CD4-positive, CD25-positive, alpha-beta regulatory T cell (primary cell): ENCODE data around the gene NOBOX. TPM values are rescaled to one million over a fixed set of nuclear protein-coding genes. Genes with fewer than 3 reads are reported as not detected.
A peak's percentile ranks its signal among the peaks of the same experiment; 100 is the strongest.

Experiments used
- ATAC-seq, 2 donors: fragments of 150-1000 bp; cut with Tn5 transposase; one replicate each; pipeline ENCODE4 v1.10.0; 2021; ENCODE audit warnings: low read depth in 2 of 2, moderate number of reproducible peaks in 2 of 2, moderate library complexity in 1 of 2
- DNase-seq, 3 donors: peaks; one replicate each; pipeline versions ENCODE4 v3.0.0 to v3.0.0-alpha.2; 2012 to 2022; ENCODE audit warnings: mixed read lengths in 1 of 3
- H3K27ac ChIP-seq: one replicate; pipeline ENCODE4 v1.7.0; 2013; ENCODE audit warnings: mild to moderate bottlenecking, low read length; ENCODE audit not compliant: insufficient read depth, poor library complexity, severe bottlenecking
- H3K27me3 ChIP-seq: one replicate; pipeline ENCODE4 v1.7.0; 2013; ENCODE audit warnings: low read length; ENCODE audit not compliant: control insufficient read depth, insufficient read depth
- H3K36me3 ChIP-seq: one replicate; pipeline ENCODE4 v1.7.0; 2013; ENCODE audit warnings: mild to moderate bottlenecking, low read length, moderate library complexity; ENCODE audit not compliant: control insufficient read depth, insufficient read depth
- H3K4me1 ChIP-seq: 2 replicates; pipeline ENCODE4 v1.7.0; 2013; ENCODE audit warnings: mild to moderate bottlenecking, low read length; ENCODE audit not compliant: insufficient read depth, control insufficient read depth, poor library complexity, severe bottlenecking
- H3K4me3 ChIP-seq: one replicate; pipeline ENCODE4 v1.7.0; 2013; ENCODE audit warnings: low read depth, mild to moderate bottlenecking, low read length, moderate library complexity
- H3K9me3 ChIP-seq, 2 experiments: 1 replicate in 1 of 2; 2 replicates in 1 of 2; pipeline ENCODE4 v1.7.0; 2013; ENCODE audit warnings: low read length in 2 of 2, mild to moderate bottlenecking in 1 of 2, moderate library complexity in 1 of 2; ENCODE audit not compliant: control insufficient read depth in 2 of 2
- H3K27ac Mint-ChIP-seq, 3 donors: one replicate each; pipeline ENCODE4 v1.8.0; 2020 to 2022; ENCODE audit warnings: mild to moderate bottlenecking in 3 of 3, mixed read lengths in 3 of 3, moderate library complexity in 2 of 3
- H3K27me3 Mint-ChIP-seq: one replicate; pipeline ENCODE4 v1.8.0; 2022; ENCODE audit warnings: mild to moderate bottlenecking, mixed read lengths
- H3K36me3 Mint-ChIP-seq: one replicate; pipeline ENCODE4 v1.8.0; 2020; ENCODE audit warnings: mixed read lengths
- H3K4me1 Mint-ChIP-seq, 4 donors: one replicate each; pipeline ENCODE4 v1.8.0; 2020 to 2022; ENCODE audit warnings: mixed read lengths in 4 of 4, mild to moderate bottlenecking in 1 of 4
- H3K4me3 Mint-ChIP-seq, 4 donors: one replicate each; pipeline ENCODE4 v1.8.0; 2020 to 2022; ENCODE audit warnings: mild to moderate bottlenecking in 4 of 4, mixed read lengths in 4 of 4, moderate library complexity in 3 of 4
- H3K9me3 Mint-ChIP-seq, 7 donors: one replicate each; pipeline ENCODE4 v1.8.0; 2020 to 2022; ENCODE audit warnings: mixed read lengths in 7 of 7, mild to moderate bottlenecking in 3 of 7, moderate library complexity in 2 of 7
- polyA plus RNA-seq, 4 donors: library from polyadenylated mRNA; unstranded; fragments of 300-500 nt; fragmentation: Illumina TruSeq; gene quantifications; one replicate each; pipeline ENCODE4 v1.2.3, GENCODE V29; 2021
- total RNA-seq: library from RNA; stranded (reverse); gene quantifications from one replicate; pipeline ENCODE4 v1.2.3, GENCODE V29; 2022

NOBOX gene
- total RNA-seq (not detected), polyA plus RNA-seq (not detected)

GRCh38 chr7:144403649-144404061 is at the start of gene NOBOX:
Gene NOBOX (minus strand): TSS chr7:144403693.
- H3K9me3 ChIP-seq, result no peaks in the 10 kb centered on the region
- H3K4me1 ChIP-seq, result no peaks in the 10 kb centered on the region
- no peak within 1 kb of the TSS for H3K27ac ChIP-seq
- Mint-ChIP-seq H3K36me3 (no peaks in the 10 kb centered on the region), H3K27ac (no peak within 1 kb of the TSS), H3K4me1 (peaks cover 0 to 2% (median 0%) of the 10 kb centered on the region in 4 donors), H3K4me3 (no peak within 1 kb of the TSS), H3K27me3 (peaks cover 15% of the 10 kb centered on the region), H3K9me3 (no peaks in the 10 kb centered on the region)
- no peak within 1 kb of the TSS for H3K4me3 ChIP-seq
- DNase-seq (no peak), ATAC-seq (no peak)
- no peaks in the 10 kb centered on the region for H3K27me3 ChIP-seq
- H3K36me3 ChIP-seq, result no peaks in the 10 kb centered on the region

- no peak for DNase-seq
- H3K4me3 ChIP-seq, result no peak overlapping the region
- peaks cover 20% of the 10 kb centered on the region for H3K36me3 ChIP-seq
- Mint-ChIP-seq H3K36me3 (peaks cover 35% of the 10 kb centered on the region), H3K27me3 (no peaks in the 10 kb centered on the region), H3K9me3 (peaks cover 4 to 24% (median 8%) of the 10 kb centered on the region in 7 donors), H3K4me1 (no peaks in the 10 kb centered on the region), H3K4me3 (no peak overlapping the region), H3K27ac (no peak overlapping the region)
- H3K4me1 ChIP-seq, result no peaks in the 10 kb centered on the region
- peaks cover 17 to 27% of the 10 kb centered on the region in 2 experiments for H3K9me3 ChIP-seq
- H3K27ac ChIP-seq, result no peak overlapping the region
- no peak for ATAC-seq
- no peaks in the 10 kb centered on the region for H3K27me3 ChIP-seq
These were observed 48.6 kb upstream of the NOBOX start for GRCh38 chr7:144452064-144452463.

GRCh38 chr7:144445590-144445989 is 42.1 kb upstream of the NOBOX start:
- H3K27me3 Mint-ChIP-seq, result no peaks in the 10 kb centered on the region
- ATAC-seq, result no peak
- H3K9me3 Mint-ChIP-seq, result no peaks in the 10 kb centered on the region
- H3K4me1 Mint-ChIP-seq, result no peaks in the 10 kb centered on the region
- Histone ChIP-seq H3K27ac (no peak overlapping the region), H3K4me1 (no peaks in the 10 kb centered on the region), H3K9me3 (no peaks in the 10 kb centered on the region), H3K27me3 (no peaks in the 10 kb centered on the region), H3K4me3 (no peak overlapping the region), H3K36me3 (no peaks in the 10 kb centered on the region)
- H3K27ac Mint-ChIP-seq, result peak overlapping the region in 1 of 3 donors; percentile 16
- no peak overlapping the region for H3K4me3 Mint-ChIP-seq
- peaks cover under 1% of the 10 kb centered on the region for H3K36me3 Mint-ChIP-seq
- DNase-seq, result no peak

GRCh38 chr7:144439717-144440205 is 36.3 kb upstream of the NOBOX start:
- no peaks in the 10 kb centered on the region for H3K4me1 ChIP-seq
- no peak overlapping the region for H3K4me3 Mint-ChIP-seq
- no peaks in the 10 kb centered on the region for H3K9me3 Mint-ChIP-seq
- no peak overlapping the region for H3K27ac ChIP-seq
- peaks cover 20% of the 10 kb centered on the region for H3K27me3 Mint-ChIP-seq
- no peaks in the 10 kb centered on the region for H3K27me3 ChIP-seq
- no peak overlapping the region for H3K27ac Mint-ChIP-seq
- H3K36me3 ChIP-seq, result no peaks in the 10 kb centered on the region
- H3K4me3 ChIP-seq, result no peak overlapping the region
- no peaks in the 10 kb centered on the region for H3K9me3 ChIP-seq
- no peaks in the 10 kb centered on the region for H3K36me3 Mint-ChIP-seq
- ATAC-seq, result no peak
- no peaks in the 10 kb centered on the region for H3K4me1 Mint-ChIP-seq
- no peak for DNase-seq

GRCh38 chr7:144438759-144439158 is 35.3 kb upstream of the NOBOX start:
- Histone ChIP-seq H3K27me3 (no peaks in the 10 kb centered on the region), H3K4me3 (no peak overlapping the region), H3K9me3 (no peaks in the 10 kb centered on the region), H3K36me3 (no peaks in the 10 kb centered on the region), H3K4me1 (no peaks in the 10 kb centered on the region), H3K27ac (no peak overlapping the region)
- H3K4me1 Mint-ChIP-seq, result no peaks in the 10 kb centered on the region
- no peaks in the 10 kb centered on the region for H3K9me3 Mint-ChIP-seq
- ATAC-seq (no peak), DNase-seq (no peak)
- no peak overlapping the region for H3K4me3 Mint-ChIP-seq
- no peaks in the 10 kb centered on the region for H3K36me3 Mint-ChIP-seq
- H3K27ac Mint-ChIP-seq, result no peak overlapping the region
- peaks cover 21% of the 10 kb centered on the region for H3K27me3 Mint-ChIP-seq

- Histone ChIP-seq H3K4me1 (no peaks in the 10 kb centered on the region), H3K27me3 (no peaks in the 10 kb centered on the region), H3K27ac (no peak overlapping the region), H3K9me3 (no peaks in the 10 kb centered on the region), H3K36me3 (no peaks in the 10 kb centered on the region), H3K4me3 (no peak overlapping the region)
- Mint-ChIP-seq H3K27ac (no peak overlapping the region), H3K9me3 (peaks cover 0 to 3% (median 0%) of the 10 kb centered on the region in 7 donors), H3K4me3 (no peak overlapping the region), H3K27me3 (peaks cover 27% of the 10 kb centered on the region), H3K36me3 (no peaks in the 10 kb centered on the region), H3K4me1 (no peaks in the 10 kb centered on the region)
- no peak for ATAC-seq
- DNase-seq, result peak; percentile 15 to 75 (median 46)
These were observed 34.1 kb upstream of the NOBOX start for GRCh38 chr7:144437370-144438191.

- ATAC-seq (no peak), DNase-seq (no peak)
- Mint-ChIP-seq H3K27ac (no peak overlapping the region), H3K4me3 (no peak overlapping the region), H3K4me1 (no peaks in the 10 kb centered on the region), H3K27me3 (peaks cover 27% of the 10 kb centered on the region), H3K36me3 (no peaks in the 10 kb centered on the region), H3K9me3 (peaks cover 0 to 3% (median 0%) of the 10 kb centered on the region in 7 donors)
- H3K27me3 ChIP-seq, result no peaks in the 10 kb centered on the region
- H3K27ac ChIP-seq, result no peak overlapping the region
- no peaks in the 10 kb centered on the region for H3K4me1 ChIP-seq
- H3K4me3 ChIP-seq, result no peak overlapping the region
- H3K9me3 ChIP-seq, result no peaks in the 10 kb centered on the region
- no peaks in the 10 kb centered on the region for H3K36me3 ChIP-seq
These were observed 33.0 kb upstream of the NOBOX start for GRCh38 chr7:144436500-144436899.

GRCh38 chr7:144428431-144428830 is 24.9 kb upstream of the NOBOX start:
- DNase-seq, result no peak
- Mint-ChIP-seq H3K9me3 (peaks cover 5 to 27% (median 12%) of the 10 kb centered on the region in 7 donors), H3K27ac (no peak overlapping the region), H3K4me1 (no peaks in the 10 kb centered on the region), H3K4me3 (no peak overlapping the region), H3K36me3 (no peaks in the 10 kb centered on the region), H3K27me3 (peaks cover 3% of the 10 kb centered on the region)
- Histone ChIP-seq H3K9me3 (peaks cover 2 to 5% of the 10 kb centered on the region in 2 experiments), H3K36me3 (no peaks in the 10 kb centered on the region), H3K4me1 (no peaks in the 10 kb centered on the region), H3K27ac (no peak overlapping the region), H3K4me3 (no peak overlapping the region), H3K27me3 (no peaks in the 10 kb centered on the region)
- no peak for ATAC-seq
